ENCODE data around the gene RNASEH2A. TPM values are rescaled to one million over a fixed set of nuclear protein-coding genes. Genes with fewer than 3 reads are reported as not detected.
A peak's percentile ranks its signal among the peaks of the same experiment; 100 is the strongest.

Gene RNASEH2A
- polyA plus RNA-seq, 1 donor (not counting 4 experiments of a cell fraction or from before 2014, with no cell fraction given): 19.7 TPM

GRCh38 chr19:12787458-12787857 lies 18.9 kb upstream of the RNASEH2A start:
- Histone ChIP-seq H3K4me2 (ENCODE audit: control insufficient read depth, extremely low read depth, insufficient read depth, low read depth, low read length) (no peak overlapping the region), H3K27ac (ENCODE audit: control insufficient read depth, insufficient read depth, low read length) (no peak overlapping the region), H3K4me1 (ENCODE audit: control insufficient read depth, extremely low read depth, insufficient read depth, low read length) (peaks cover 69% of the 10 kb centered on the region), H3K9me3 (ENCODE audit: control insufficient read depth, low read depth, low read length) (no peaks in the 10 kb centered on the region), H2AFZ (ENCODE audit: control insufficient read depth, low read length) (no peak overlapping the region), H3K27me3 (ENCODE audit: control insufficient read depth, extremely low read depth, insufficient read depth, low read length) (no peaks in the 10 kb centered on the region), H3K79me2 (ENCODE audit: control insufficient read depth, insufficient read depth, low read length) (peaks cover 11% of the 10 kb centered on the region), H3K4me3 (ENCODE audit: control insufficient read depth in 2 of 3, extremely low read depth in 1 of 3, insufficient read depth in 2 of 3, low read depth in 1 of 3, low read length in 3 of 3) (no peak overlapping the region), H4K20me1 (ENCODE audit: control insufficient read depth, extremely low read depth, insufficient read depth, low read length) (peaks cover 3% of the 10 kb centered on the region), H3K9me1 (ENCODE audit: control insufficient read depth, extremely low read depth, insufficient read depth, low read length) (no peaks in the 10 kb centered on the region), H3K36me3 (ENCODE audit: control insufficient read depth in 2 of 2, extremely low read depth in 1 of 2, insufficient read depth in 2 of 2, low read length in 2 of 2) (no peaks in the 10 kb centered on the region), H3K9ac (ENCODE audit: control insufficient read depth, extremely low read depth, insufficient read depth, low read length) (no peak overlapping the region)
- FAIRE-seq (no peak), DNase-seq (ENCODE audit: low read depth, low spot score) (no peak)
- TF ChIP-seq CTCF (optimal IDR thresholded peaks at IDR 0.05 in 1 of 3, IDR thresholded peaks at IDR 0.05 in 1 of 3, conservative IDR thresholded peaks at IDR 0.05 in 1 of 3; ENCODE audit: extremely low read depth in 1 of 3, insufficient read depth in 2 of 3, low read length in 3 of 3) (no peak), EZH2 (IDR thresholded peaks at IDR 0.05; ENCODE audit: low read length) (no peak)
- dilution Hi-C loops (cut with MboI; ENCODE audit: extremely low pct_ligation_motif_present, low sequenced_read_pairs): no loop called here

- dilution Hi-C loops (cut with MboI; ENCODE audit: extremely low pct_ligation_motif_present, low sequenced_read_pairs): no loop called here
- Histone ChIP-seq H3K79me2 (ENCODE audit: control insufficient read depth, insufficient read depth, low read length) (peaks cover 18% of the 10 kb centered on the region), H3K9me3 (ENCODE audit: control insufficient read depth, low read depth, low read length) (no peaks in the 10 kb centered on the region), H3K9me1 (ENCODE audit: control insufficient read depth, extremely low read depth, insufficient read depth, low read length) (no peaks in the 10 kb centered on the region), H2AFZ (ENCODE audit: control insufficient read depth, low read length) (peak overlapping the region; percentile 30), H3K4me2 (ENCODE audit: control insufficient read depth, extremely low read depth, insufficient read depth, low read depth, low read length) (peak overlapping the region; percentile 99), H3K9ac (ENCODE audit: control insufficient read depth, extremely low read depth, insufficient read depth, low read length) (peak overlapping the region; percentile 97), H4K20me1 (ENCODE audit: control insufficient read depth, extremely low read depth, insufficient read depth, low read length) (peaks cover 11% of the 10 kb centered on the region), H3K4me3 (ENCODE audit: control insufficient read depth in 2 of 3, extremely low read depth in 1 of 3, insufficient read depth in 2 of 3, low read depth in 1 of 3, low read length in 3 of 3) (no peak overlapping the region), H3K4me1 (ENCODE audit: control insufficient read depth, extremely low read depth, insufficient read depth, low read length) (peaks cover 63% of the 10 kb centered on the region), H3K27me3 (ENCODE audit: control insufficient read depth, extremely low read depth, insufficient read depth, low read length) (no peaks in the 10 kb centered on the region), H3K27ac (ENCODE audit: control insufficient read depth, insufficient read depth, low read length) (peak overlapping the region; percentile 98), H3K36me3 (ENCODE audit: control insufficient read depth in 2 of 2, extremely low read depth in 1 of 2, insufficient read depth in 2 of 2, low read length in 2 of 2) (no peaks in the 10 kb centered on the region)
- DNase-seq (ENCODE audit: low read depth, low spot score) (no peak), FAIRE-seq (no peak)
- no peak for TF ChIP-seq EZH2 (IDR thresholded peaks at IDR 0.05; ENCODE audit: low read length)
- no peak for TF ChIP-seq CTCF (optimal IDR thresholded peaks at IDR 0.05 in 1 of 3, IDR thresholded peaks at IDR 0.05 in 1 of 3, conservative IDR thresholded peaks at IDR 0.05 in 1 of 3; ENCODE audit: extremely low read depth in 1 of 3, insufficient read depth in 2 of 3, low read length in 3 of 3)
These were observed 18.2 kb upstream of the RNASEH2A start for GRCh38 chr19:12788042-12788681.
